H1 (cell line): ENCODE results near the gene ARHGEF12. TPM values are rescaled to one million over a fixed set of nuclear protein-coding genes. Genes with fewer than 3 reads are reported as not detected.

Source experiments
- CTCF ChIA-PET: fragments of 300-600 bp; sonication (Branson Sonifier 250); formaldehyde crosslinking; loops from one replicate; lab custom pipeline; 2021; ENCODE audit not compliant: partially characterized antibody; lab: Charles Lee
- POLR2A ChIA-PET: fragments of 300-600 bp; sonication (Branson Sonifier 250); formaldehyde crosslinking; loops from one replicate; lab custom pipeline; 2021; ENCODE audit warnings: inconsistent platforms; ENCODE audit not compliant: partially characterized antibody; lab: Charles Lee
- DNase-seq, 2 experiments: peaks; one replicate each; pipeline versions ENCODE4 v3.0.0 to v3.0.0-alpha.2; 2010 to 2022; ENCODE audit warnings: low spot score in 2 of 2, low read depth in 1 of 2, mixed read lengths in 1 of 2
- FAIRE-seq: peaks from 2 replicates; lab custom pipeline; 2011; peaks lifted over from hg19 to GRCh38; lab: Jason Lieb, UNC
- H2AFZ ChIP-seq: 2 replicates; pipeline ENCODE4 v1.8.1; 2012; ENCODE audit warnings: low read length, inconsistent platforms
- H2AK5ac ChIP-seq: 2 replicates; pipeline ENCODE4 v1.6.1; 2013; ENCODE audit warnings: low read depth, low read length
- H2BK120ac ChIP-seq: replicated peaks from 2 replicates; pipeline ENCODE3; 2013; ENCODE audit warnings: low read depth, low read length, inconsistent platforms
- H2BK12ac ChIP-seq: 2 replicates; pipeline ENCODE4 v1.6.1; 2013; ENCODE audit warnings: low read depth, low read length
- H2BK15ac ChIP-seq: 2 replicates; pipeline ENCODE4 v1.6.1; 2013; ENCODE audit warnings: low read length
- H2BK20ac ChIP-seq: 2 replicates; pipeline ENCODE4 v1.6.1; 2013; ENCODE audit warnings: low read length
- H2BK5ac ChIP-seq: 2 replicates; pipeline ENCODE4 v1.6.1; 2013; ENCODE audit warnings: low read depth, low read length
- H3K14ac ChIP-seq: 2 replicates; pipeline ENCODE4 v1.6.1; 2013; ENCODE audit warnings: inconsistent platforms; ENCODE audit not compliant: insufficient read length
- H3K18ac ChIP-seq: 2 replicates; pipeline ENCODE4 v1.6.1; 2013; ENCODE audit warnings: low read length; ENCODE audit errors: extremely low read depth
- H3K23ac ChIP-seq: 2 replicates; pipeline ENCODE4 v1.6.1; 2013; ENCODE audit warnings: inconsistent platforms; ENCODE audit not compliant: insufficient read length
- H3K23me2 ChIP-seq: 2 replicates; pipeline ENCODE4 v1.6.1; 2013; ENCODE audit warnings: low read depth, low read length
- H3K27ac ChIP-seq: 2 replicates; pipeline ENCODE4 v1.6.1; 2011; ENCODE audit warnings: low read depth, low read length, inconsistent platforms
- H3K27me3 ChIP-seq, 4 experiments: replicated peaks in 1 of 4; 1 replicate in 1 of 4; 2 replicates in 3 of 4; pipeline versions ENCODE4 v1.6.1 to v1.8.1; 2011 to 2013; ENCODE audit warnings: low read length in 3 of 4, mild to moderate bottlenecking in 3 of 4, inconsistent platforms in 2 of 4, mixed read lengths in 2 of 4, moderate library complexity in 1 of 4; ENCODE audit not compliant: control insufficient read depth in 3 of 4, insufficient read depth in 3 of 4; ENCODE audit errors: extremely low read depth in 1 of 4
- H3K36me3 ChIP-seq, 4 experiments: 2 replicates each; pipeline versions ENCODE4 v1.6.1 to v1.8.1; 2011 to 2013; ENCODE audit warnings: mild to moderate bottlenecking in 4 of 4, low read length in 3 of 4, moderate library complexity in 2 of 4, control low read depth in 1 of 4, inconsistent platforms in 1 of 4; ENCODE audit not compliant: insufficient read depth in 4 of 4, control insufficient read depth in 2 of 4
- H3K4ac ChIP-seq: replicated peaks from 2 replicates; pipeline ENCODE3; 2013; ENCODE audit warnings: low read length, low read depth, mixed read lengths, inconsistent platforms; ENCODE audit not compliant: insufficient read length
- H3K4me1 ChIP-seq, 4 experiments: replicated peaks in 1 of 4; 1 replicate in 1 of 4; 2 replicates in 3 of 4; pipeline versions ENCODE4 v1.6.1 to v1.8.1; 2011 to 2013; ENCODE audit warnings: low read length in 3 of 4, inconsistent platforms in 2 of 4, mixed read lengths in 1 of 4; ENCODE audit not compliant: insufficient read depth in 4 of 4, control insufficient read depth in 3 of 4
- H3K4me2 ChIP-seq, 2 experiments: 2 replicates each; pipeline versions ENCODE4 v1.6.1 to v1.8.1; 2011 to 2013; ENCODE audit warnings: low read depth in 2 of 2, low read length in 2 of 2, control low read depth in 1 of 2, inconsistent platforms in 1 of 2, mild to moderate bottlenecking in 1 of 2; ENCODE audit not compliant: insufficient read depth in 1 of 2
- H3K4me3 ChIP-seq, 4 experiments: fragments of 200-600, 300-600 bp in 1 of 4; sonication (generic), shearing (Covaris generic), sonication (Bioruptor Twin) in 1 of 4; 2 replicates each; pipeline versions ENCODE4 v1.5.1 to v1.8.1; 2011 to 2016; ENCODE audit warnings: low read length in 4 of 4, low read depth in 3 of 4, control low read depth in 2 of 4, inconsistent platforms in 2 of 4, mild to moderate bottlenecking in 2 of 4, mixed read lengths in 1 of 4, moderate library complexity in 1 of 4; ENCODE audit not compliant: insufficient read depth in 2 of 4; ENCODE audit errors: extremely low read depth in 1 of 4
- H3K56ac ChIP-seq: replicated peaks from 2 replicates; pipeline ENCODE3; 2013; ENCODE audit warnings: low read depth, mild to moderate bottlenecking, mixed read lengths, low read length, inconsistent platforms; ENCODE audit not compliant: insufficient read length
- H3K79me1 ChIP-seq: 2 replicates; pipeline ENCODE4 v1.6.1; 2013; ENCODE audit warnings: low read depth, low read length, control low read depth
- H3K79me2 ChIP-seq, 2 experiments: 2 replicates each; pipeline versions ENCODE4 v1.6.1 to v1.8.1; 2012 to 2013; ENCODE audit warnings: low read length in 2 of 2, mild to moderate bottlenecking in 2 of 2, inconsistent platforms in 1 of 2; ENCODE audit not compliant: insufficient read depth in 2 of 2, control insufficient read depth in 1 of 2
- H3K9ac ChIP-seq, 4 experiments: replicated peaks in 1 of 4; 1 replicate in 1 of 4; 2 replicates in 3 of 4; pipeline versions ENCODE4 v1.6.1 to v1.8.1; 2011 to 2013; ENCODE audit warnings: low read depth in 3 of 4, low read length in 3 of 4, control low read depth in 2 of 4, mild to moderate bottlenecking in 2 of 4, moderate library complexity in 2 of 4, inconsistent platforms in 1 of 4; ENCODE audit errors: extremely low read depth in 1 of 4
- H3K9me3 ChIP-seq, 2 experiments: 2 replicates each; pipeline versions ENCODE4 v1.6.1 to v1.8.1; 2012 to 2013; ENCODE audit warnings: mild to moderate bottlenecking in 2 of 2, moderate library complexity in 2 of 2, control low read depth in 1 of 2, inconsistent platforms in 1 of 2, low read depth in 1 of 2, low read length in 1 of 2, mixed read lengths in 1 of 2; ENCODE audit not compliant: insufficient read depth in 2 of 2
- H4K20me1 ChIP-seq, 2 experiments: replicated peaks in 1 of 2; 2 replicates each; pipeline versions ENCODE3 to v1.8.1; 2011 to 2013; ENCODE audit warnings: inconsistent platforms in 2 of 2, low read length in 2 of 2, mild to moderate bottlenecking in 1 of 2; ENCODE audit not compliant: insufficient read depth in 2 of 2, control insufficient read depth in 1 of 2
- H4K5ac ChIP-seq: 2 replicates; pipeline ENCODE4 v1.6.1; 2013; ENCODE audit warnings: low read length, low read depth, mixed read lengths, inconsistent platforms; ENCODE audit not compliant: insufficient read length
- H4K8ac ChIP-seq: 2 replicates; pipeline ENCODE4 v1.8.0; 2013; ENCODE audit warnings: mild to moderate bottlenecking, moderate library complexity, low read length, inconsistent platforms; ENCODE audit not compliant: insufficient read depth; ENCODE audit errors: extremely low read depth
- H4K91ac ChIP-seq: replicated peaks from 2 replicates; pipeline ENCODE3; 2013; ENCODE audit warnings: low read length, mixed read lengths, inconsistent platforms; ENCODE audit not compliant: insufficient read length
- HDAC6 ChIP-seq: IDR thresholded peaks from one replicate; pipeline ENCODE4 v1.7.1; 2012; ENCODE audit warnings: low read depth, mild to moderate bottlenecking, inconsistent platforms, low read length, moderate library complexity
- PHF8 ChIP-seq: fragments of 200-600 bp; sonication (generic); conservative IDR thresholded peaks from 2 replicates; pipeline ENCODE4 v1.7.1; 2012; ENCODE audit warnings: low read depth, mild to moderate bottlenecking, inconsistent platforms, low read length, moderate library complexity
- WGBS, 2 experiments: shearing (Covaris generic) in 1 of 2; methylation state at CpG; one replicate each; pipeline versions ENCODE4 v1.1.6 to v1.1.7; 2013 to 2015; ENCODE audit warnings: low lambda C conversion rate in 2 of 2, mixed read lengths in 2 of 2, inconsistent platforms in 1 of 2, low coverage in 1 of 2, missing lambda C conversion rate in 1 of 2; ENCODE audit not compliant: insufficient replicate concordance in 2 of 2, insufficient coverage in 1 of 2, insufficient read length in 1 of 2; ENCODE audit errors: extremely low coverage in 1 of 2, missing lambda C conversion rate in 1 of 2; 5-methylcytosine and 5-hydroxymethylcytosine counted together
- polyA plus RNA-seq, 7 experiments: library from polyadenylated mRNA; depleted of rRNA in 3 of 7; stranded (reverse) in 5 of 7; unstranded in 2 of 7; fragments of >200 nt in 5 of 7; fragments of 200-250 nt in 2 of 7; gene quantifications; 1 replicate in 5 of 7; 2 replicates in 1 of 7; 4 replicates in 1 of 7; pipeline versions ENCODE4 v1.2.1 to v1.2.3, GENCODE V29; 2011 to 2013; ENCODE audit warnings: missing spikeins in 2 of 7, mixed read lengths in 2 of 7
- total RNA-seq: library from RNA; stranded (reverse); fragmentation: NEBNext Ultra II Directional; extraction: Animal tissue kit (Norgen Biotek cat#: 25700); gene quantifications from 2 replicates; pipeline ENCODE4 v1.2.1, GENCODE V29; 2021

ARHGEF12 gene
- total and polyA plus RNA-seq, 2 of the 8 experiments (the other 6 are each of a cell fraction or from before 2014, with no cell fraction given): 5.1 to 33.7 TPM

- Histone ChIP-seq H3K9ac (no peak overlapping the region), H3K23ac (no peak overlapping the region), H3K4me1 (peaks cover 0 to 7% (median 6%) of the 10 kb centered on the region in 4 experiments), H3K18ac (no peak overlapping the region), H4K20me1 (no peaks in the 10 kb centered on the region), H3K4me2 (no peak overlapping the region), H2BK20ac (no peak overlapping the region), H3K27me3 (no peaks in the 10 kb centered on the region), H2BK15ac (no peak overlapping the region), H4K5ac (no peak overlapping the region), H3K4ac (no peak overlapping the region), H3K14ac (no peak overlapping the region), H3K27ac (no peak overlapping the region), H3K4me3 (no peak overlapping the region), H3K56ac (no peak overlapping the region), H3K79me2 (no peaks in the 10 kb centered on the region), H2BK120ac (no peak overlapping the region), H4K8ac (no peak overlapping the region), H4K91ac (no peak overlapping the region), H3K23me2 (no peaks in the 10 kb centered on the region), H3K9me3 (no peaks in the 10 kb centered on the region), H2AK5ac (no peak overlapping the region), H2BK12ac (no peak overlapping the region), H3K36me3 (no peaks in the 10 kb centered on the region), H2BK5ac (no peak overlapping the region), H3K79me1 (no peaks in the 10 kb centered on the region), H2AFZ (no peak overlapping the region)
- TF ChIP-seq PHF8 (no peak), HDAC6 (no peak)
- no peak for DNase-seq
- ChIA-PET CTCF (interaction anchor here (0.6 to 10.4 kb wide), 4 partner anchors 10 to 537 kb away, joined by 3 to 89 read pairs (median 10); no protein-coding TSS in a partner anchor), POLR2A (no interaction called here)
- 84 to 100% methylated on average over 2 to 4 of the region's 4 CpGs for WGBS, 2 experiments
- no peak for FAIRE-seq
Measured at GRCh38 chr11:120318906-120319305, 17.3 kb upstream of the ARHGEF12 start.
